Stimulated activated CD8-positive, alpha-beta memory T cell treated with anti-CD3 and anti-CD28 coated beads, Interleukin-4, amount 100 ng/mL, for 4 hours (primary cell): ENCODE data around the gene NUTM2E.
"Not testable (repeated sequence)": the region's sequence is repeated elsewhere in the genome, so short reads cannot be mapped to it uniquely, and the experiment has no call there.

ENCODE experiments used
- DNase-seq, 2 donors: peaks; one replicate each; pipeline ENCODE4 v3.0.0-alpha.2; 2020; ENCODE audit warnings: low read depth in 2 of 2, low spot score in 1 of 2

The NUTM2E gene

GRCh38 chr10:79826496-79827215, at the start of gene NUTM2E:
TSS of gene NUTM2E (plus strand) at chr10:79826739. CDS start at chr10:79841741, 15,002 bp downstream.
- peak; percentile 28 to 55 for DNase-seq

- DNase-seq: not testable (repeated sequence)
These were observed 48.5 kb upstream of the NUTM2E start for GRCh38 chr10:79777997-79778396.

- DNase-seq: peak; percentile 19 to 35
These were observed 47.1 kb upstream of the NUTM2E start for GRCh38 chr10:79779310-79779938.

- not testable (repeated sequence) for DNase-seq
These were observed 46.5 kb upstream of the NUTM2E start for GRCh38 chr10:79779992-79780391.

GRCh38 chr10:79781584-79781983, 45.0 kb upstream of the NUTM2E start:
- not testable (repeated sequence) for DNase-seq

GRCh38 chr10:79787455-79787952, 39.0 kb upstream of the NUTM2E start:
- not testable (repeated sequence) for DNase-seq

- not testable (repeated sequence) for DNase-seq
These were observed 37.2 kb upstream of the NUTM2E start for GRCh38 chr10:79789351-79789750.

GRCh38 chr10:79791906-79792517, 34.5 kb upstream of the NUTM2E start:
- not testable (repeated sequence) for DNase-seq

GRCh38 chr10:79799337-79799736, 27.2 kb upstream of the NUTM2E start:
- not testable (repeated sequence) for DNase-seq

- not testable (repeated sequence) for DNase-seq
These were observed 20.7 kb upstream of the NUTM2E start for GRCh38 chr10:79805857-79806256.

GRCh38 chr10:79811895-79812294, 14.6 kb upstream of the NUTM2E start:
- DNase-seq: not testable (repeated sequence)

- not testable (repeated sequence) for DNase-seq
These were observed 10.2 kb upstream of the NUTM2E start for GRCh38 chr10:79816290-79816689.

GRCh38 chr10:79823387-79823786, 3.2 kb upstream of the NUTM2E start:
- DNase-seq: not testable (repeated sequence)

- not testable (repeated sequence) for DNase-seq
These were observed 940 bp upstream of the NUTM2E start for GRCh38 chr10:79825587-79826011.

GRCh38 chr10:79826131-79826495, 426 bp upstream of the NUTM2E start:
- not testable (repeated sequence) for DNase-seq

GRCh38 chr10:79833833-79834232, 7.3 kb downstream of the NUTM2E start:
- DNase-seq: not testable (repeated sequence)

GRCh38 chr10:79835891-79836290, 9.4 kb downstream of the NUTM2E start:
- not testable (repeated sequence) for DNase-seq

- DNase-seq: not testable (repeated sequence)
These were observed 10.4 kb downstream of the NUTM2E start for GRCh38 chr10:79836891-79837290.

GRCh38 chr10:79838441-79838840, 11.9 kb downstream of the NUTM2E start:
- DNase-seq: not testable (repeated sequence)

GRCh38 chr10:79853191-79853854, 26.8 kb downstream of the NUTM2E start:
- DNase-seq: not testable (repeated sequence)

- not testable (repeated sequence) for DNase-seq
These were observed 35.7 kb downstream of the NUTM2E start for GRCh38 chr10:79862269-79862668.
